GM18519 (cell line): Measurements from ENCODE around the gene ECEL1.
"Not testable (repeated sequence)": the region's sequence is repeated elsewhere in the genome, so short reads cannot be mapped to it uniquely, and the experiment has no call there.

ENCODE experiments used
- ATAC-seq: cut with Tn5 transposase; IDR thresholded peaks from one replicate; pipeline ENCODE4 v1.9.1; 2021; ENCODE audit warnings: mild to moderate bottlenecking, moderate library complexity; ENCODE audit not compliant: unreplicated experiment, low FRiP score

Gene ECEL1, protein sequence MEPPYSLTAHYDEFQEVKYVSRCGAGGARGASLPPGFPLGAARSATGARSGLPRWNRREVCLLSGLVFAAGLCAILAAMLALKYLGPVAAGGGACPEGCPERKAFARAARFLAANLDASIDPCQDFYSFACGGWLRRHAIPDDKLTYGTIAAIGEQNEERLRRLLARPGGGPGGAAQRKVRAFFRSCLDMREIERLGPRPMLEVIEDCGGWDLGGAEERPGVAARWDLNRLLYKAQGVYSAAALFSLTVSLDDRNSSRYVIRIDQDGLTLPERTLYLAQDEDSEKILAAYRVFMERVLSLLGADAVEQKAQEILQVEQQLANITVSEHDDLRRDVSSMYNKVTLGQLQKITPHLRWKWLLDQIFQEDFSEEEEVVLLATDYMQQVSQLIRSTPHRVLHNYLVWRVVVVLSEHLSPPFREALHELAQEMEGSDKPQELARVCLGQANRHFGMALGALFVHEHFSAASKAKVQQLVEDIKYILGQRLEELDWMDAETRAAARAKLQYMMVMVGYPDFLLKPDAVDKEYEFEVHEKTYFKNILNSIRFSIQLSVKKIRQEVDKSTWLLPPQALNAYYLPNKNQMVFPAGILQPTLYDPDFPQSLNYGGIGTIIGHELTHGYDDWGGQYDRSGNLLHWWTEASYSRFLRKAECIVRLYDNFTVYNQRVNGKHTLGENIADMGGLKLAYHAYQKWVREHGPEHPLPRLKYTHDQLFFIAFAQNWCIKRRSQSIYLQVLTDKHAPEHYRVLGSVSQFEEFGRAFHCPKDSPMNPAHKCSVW

DNA sequence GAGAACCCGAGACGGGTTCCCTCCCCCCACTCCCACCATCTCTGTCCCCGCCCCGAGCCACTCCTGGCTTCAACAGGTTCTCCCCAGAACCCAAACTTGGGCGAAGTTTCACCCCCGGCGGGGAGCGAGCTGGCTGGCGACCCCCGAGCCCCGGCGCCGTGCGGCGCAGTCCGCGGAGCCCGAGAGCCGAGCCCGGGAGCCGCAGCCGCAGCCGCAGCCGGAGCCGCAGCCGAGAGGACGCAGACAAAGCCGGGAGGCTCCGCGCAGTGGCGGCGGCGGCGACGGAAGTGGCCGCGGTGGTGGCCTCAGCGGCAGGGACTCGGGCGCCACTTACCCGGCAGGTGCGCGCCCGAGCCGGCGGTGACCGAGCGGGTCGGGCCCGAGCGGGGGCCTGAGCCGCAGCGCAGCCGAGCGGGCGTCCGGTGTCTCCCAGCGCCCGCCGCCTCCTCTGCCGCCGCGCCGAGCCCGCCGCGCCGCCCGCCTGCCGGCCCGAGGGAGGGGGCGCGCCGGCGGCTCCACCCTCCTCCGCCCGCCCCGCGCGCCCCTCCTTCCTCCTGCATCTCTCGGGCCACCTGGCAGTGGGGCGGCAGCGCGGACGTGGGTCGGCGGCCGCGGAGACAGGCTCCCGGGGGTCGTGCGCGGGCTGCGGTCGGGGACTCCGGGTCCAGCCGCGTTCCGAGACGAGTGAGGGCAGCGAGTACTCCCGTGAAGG is at the start of gene ECEL1:
ECEL1 (minus strand) TSS at position 450 of the 712 bp plus-strand sequence. CDS start 1,181 bp downstream, outside the sequence.
- ATAC-seq = no peak

DNA sequence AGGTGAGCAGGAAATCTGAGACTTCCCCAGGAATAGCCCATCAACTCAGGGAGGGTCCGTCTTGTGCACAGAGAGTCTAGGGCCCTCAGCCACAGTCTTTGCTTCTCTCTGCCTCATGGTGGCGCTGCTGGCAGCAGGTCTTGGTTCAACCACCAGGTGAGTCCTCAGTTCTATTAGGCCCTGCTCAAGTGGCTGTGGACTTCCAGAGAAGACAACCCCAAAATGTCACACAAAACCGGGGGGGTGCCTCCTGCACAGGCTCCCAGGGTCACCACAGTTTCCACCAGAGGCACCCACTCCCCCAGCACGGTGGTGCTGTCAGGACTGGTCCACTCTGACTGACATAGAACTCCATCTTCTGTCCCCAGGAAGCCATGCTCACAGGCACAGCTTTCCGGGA is 49.4 kb upstream of the ECEL1 start:
- no peak for ATAC-seq

DNA sequence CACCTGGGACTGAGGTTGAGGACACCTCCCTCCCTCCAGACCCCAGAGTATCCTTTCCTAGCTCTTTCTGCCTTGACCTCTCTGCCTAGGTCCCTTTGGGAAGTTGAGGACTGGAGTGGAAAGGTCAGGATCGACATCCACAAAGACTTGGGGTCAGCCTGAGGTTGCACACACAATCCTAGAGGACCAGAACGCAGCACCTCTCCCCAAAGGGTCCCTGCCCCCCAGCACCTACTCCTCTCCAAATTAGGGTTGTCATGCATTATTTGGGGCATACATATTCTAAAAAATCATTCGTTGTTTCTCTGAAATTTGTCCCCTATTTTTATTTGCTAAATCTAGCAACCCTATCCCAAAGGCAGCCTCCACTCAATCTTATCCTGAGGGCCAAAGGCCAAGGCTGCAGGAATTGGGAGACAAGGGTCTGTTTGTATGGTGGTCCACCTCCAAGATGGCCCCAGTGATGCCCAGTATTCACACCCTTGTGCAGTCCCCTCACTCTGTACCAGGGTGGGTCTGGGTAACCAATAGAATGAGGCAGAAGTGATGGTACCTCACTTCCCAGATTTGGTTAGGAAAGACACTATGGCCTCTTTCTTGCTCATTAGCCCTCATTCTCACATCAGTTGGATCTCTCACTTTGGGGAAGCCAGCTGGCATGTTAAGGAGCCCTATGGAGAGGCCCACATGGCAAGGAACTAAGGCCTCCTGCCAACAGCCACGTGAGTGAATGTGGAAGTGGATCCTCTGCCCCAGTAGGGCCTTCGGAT is 48.3 kb upstream of the ECEL1 start:
- no peak for ATAC-seq

DNA sequence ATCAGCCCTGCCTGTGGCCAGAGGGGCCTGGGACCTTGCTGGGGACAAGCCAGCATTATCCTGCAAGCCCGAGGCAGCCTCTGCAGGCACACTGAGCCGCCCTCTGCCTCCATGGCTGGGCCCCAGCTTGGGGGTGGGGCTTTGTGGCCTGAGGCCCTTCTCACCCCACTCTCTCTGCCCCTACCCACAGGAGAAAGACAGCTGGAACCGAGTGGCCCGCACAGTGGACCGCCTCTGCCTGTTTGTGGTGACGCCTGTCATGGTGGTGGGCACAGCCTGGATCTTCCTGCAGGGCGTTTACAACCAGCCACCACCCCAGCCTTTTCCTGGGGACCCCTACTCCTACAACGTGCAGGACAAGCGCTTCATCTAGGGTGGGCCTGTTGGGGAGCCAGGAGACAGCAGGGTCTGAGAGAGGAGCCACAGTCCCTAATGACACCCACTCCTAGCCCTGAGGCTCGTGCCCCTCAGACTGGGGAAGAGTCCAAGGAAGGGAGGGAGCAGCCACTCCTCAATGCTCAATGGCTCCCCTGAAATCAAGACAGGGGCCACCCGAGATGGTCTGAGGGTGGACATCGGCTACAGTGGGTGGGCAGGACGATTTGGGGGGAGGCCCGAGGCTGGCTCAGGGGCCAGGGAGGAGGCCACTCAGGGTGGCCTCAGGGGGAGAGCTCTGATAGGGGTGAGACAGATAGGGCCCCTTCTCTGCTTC is 47.5 kb upstream of the ECEL1 start:
- no peak for ATAC-seq

DNA sequence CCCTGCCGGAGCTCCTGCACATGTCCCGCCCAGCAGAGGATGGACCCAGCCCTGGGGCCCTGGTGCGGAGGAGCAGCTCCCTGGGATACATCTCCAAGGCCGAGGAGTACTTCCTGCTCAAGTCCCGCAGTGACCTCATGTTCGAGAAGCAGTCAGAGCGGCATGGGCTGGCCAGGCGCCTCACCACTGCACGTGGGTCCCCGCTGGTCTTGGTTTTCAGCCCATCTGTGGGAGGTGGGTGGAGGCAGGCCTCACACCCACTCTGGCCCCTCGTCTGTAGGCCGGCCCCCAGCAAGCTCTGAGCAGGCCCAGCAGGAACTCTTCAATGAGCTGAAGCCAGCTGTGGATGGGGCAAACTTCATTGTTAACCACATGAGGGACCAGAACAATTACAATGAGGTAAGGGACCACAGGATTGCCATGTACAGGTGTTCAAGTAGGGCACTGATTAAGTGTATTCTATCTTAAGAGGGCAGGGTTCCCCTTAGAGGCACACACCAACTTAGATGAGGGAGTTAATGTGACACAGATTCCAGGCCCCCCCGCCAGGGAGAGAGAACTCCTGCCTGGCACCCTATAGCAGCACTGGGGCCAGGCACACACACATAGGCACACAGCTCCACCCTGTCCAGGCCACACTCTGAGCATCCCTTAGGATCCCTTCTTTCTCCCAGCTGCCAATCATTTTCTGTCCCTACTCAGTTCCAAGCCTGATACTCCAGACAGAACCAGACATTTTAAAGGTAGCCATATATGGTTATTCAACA is 46.5 kb upstream of the ECEL1 start:
- ATAC-seq = no peak

DNA sequence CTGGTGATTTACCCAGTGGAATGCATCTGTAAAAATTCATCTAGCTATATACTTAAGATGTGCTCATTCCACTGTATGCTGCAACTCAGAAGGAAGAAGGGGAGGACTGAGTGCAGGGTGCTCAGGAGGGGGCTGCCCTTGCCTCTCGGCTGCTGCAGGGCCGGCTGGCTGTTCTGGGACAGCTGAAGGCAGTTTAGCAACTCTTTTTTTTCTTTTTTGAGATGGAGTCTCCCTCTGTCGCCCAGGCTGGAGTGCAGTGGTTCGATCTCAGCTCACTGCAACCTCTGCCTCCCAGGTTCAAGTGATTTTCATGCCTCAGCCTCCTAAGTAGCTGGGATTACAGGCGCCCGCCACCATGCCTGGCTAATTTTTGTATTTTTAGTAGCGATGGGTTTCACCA is 45.2 kb upstream of the ECEL1 start:
- ATAC-seq = not testable (repeated sequence)

DNA sequence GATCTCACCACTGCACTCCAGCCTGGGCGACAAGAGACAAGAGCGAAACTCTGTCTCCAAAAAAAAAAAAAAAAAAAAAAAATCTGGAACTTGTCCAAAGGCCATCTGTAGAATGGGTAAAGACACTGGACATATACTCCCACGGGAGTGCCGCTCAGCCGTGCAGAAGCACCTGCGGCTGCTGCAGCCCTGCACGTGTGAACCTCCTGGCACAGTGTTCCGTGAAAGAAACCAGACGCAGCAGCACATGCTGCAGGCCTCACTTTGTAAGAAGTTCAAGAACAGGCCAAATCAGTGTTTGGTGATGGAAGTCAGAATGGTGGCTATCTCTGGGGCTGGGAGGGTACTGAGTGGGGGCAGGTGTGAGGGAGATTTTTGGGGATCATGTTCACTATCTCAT is 44.8 kb upstream of the ECEL1 start:
- ATAC-seq = no peak

DNA sequence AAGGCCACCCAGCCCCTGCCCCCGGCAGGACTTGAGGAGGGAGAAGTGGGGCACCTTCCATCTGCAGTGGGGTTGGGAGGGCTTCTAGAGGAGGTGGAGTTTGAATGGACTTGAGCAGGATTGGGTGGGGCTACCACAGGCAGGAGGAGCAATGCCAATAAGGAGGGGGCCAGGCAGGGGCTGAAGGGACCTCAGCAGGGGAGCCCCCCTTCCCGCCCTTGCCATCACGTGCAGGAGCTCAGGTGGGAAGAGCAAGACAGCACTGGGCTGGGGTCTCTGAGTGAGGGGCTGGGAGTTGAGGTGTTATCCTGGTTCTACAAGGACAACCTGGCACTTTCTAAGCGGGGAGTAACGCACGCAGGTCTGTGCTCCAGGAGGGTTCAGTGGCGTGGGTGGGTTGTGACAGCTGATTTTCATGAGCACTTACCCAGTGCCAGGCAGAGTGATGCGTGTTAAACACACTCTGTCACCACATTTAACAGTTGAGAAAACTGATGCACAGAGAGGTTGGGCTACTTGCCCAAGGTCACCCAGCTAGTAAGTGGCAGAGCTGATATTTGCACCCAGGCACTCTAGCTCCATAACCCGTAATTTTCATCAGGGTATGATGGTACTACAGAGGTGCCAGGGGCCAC is 43.1 kb upstream of the ECEL1 start:
- no peak for ATAC-seq

DNA sequence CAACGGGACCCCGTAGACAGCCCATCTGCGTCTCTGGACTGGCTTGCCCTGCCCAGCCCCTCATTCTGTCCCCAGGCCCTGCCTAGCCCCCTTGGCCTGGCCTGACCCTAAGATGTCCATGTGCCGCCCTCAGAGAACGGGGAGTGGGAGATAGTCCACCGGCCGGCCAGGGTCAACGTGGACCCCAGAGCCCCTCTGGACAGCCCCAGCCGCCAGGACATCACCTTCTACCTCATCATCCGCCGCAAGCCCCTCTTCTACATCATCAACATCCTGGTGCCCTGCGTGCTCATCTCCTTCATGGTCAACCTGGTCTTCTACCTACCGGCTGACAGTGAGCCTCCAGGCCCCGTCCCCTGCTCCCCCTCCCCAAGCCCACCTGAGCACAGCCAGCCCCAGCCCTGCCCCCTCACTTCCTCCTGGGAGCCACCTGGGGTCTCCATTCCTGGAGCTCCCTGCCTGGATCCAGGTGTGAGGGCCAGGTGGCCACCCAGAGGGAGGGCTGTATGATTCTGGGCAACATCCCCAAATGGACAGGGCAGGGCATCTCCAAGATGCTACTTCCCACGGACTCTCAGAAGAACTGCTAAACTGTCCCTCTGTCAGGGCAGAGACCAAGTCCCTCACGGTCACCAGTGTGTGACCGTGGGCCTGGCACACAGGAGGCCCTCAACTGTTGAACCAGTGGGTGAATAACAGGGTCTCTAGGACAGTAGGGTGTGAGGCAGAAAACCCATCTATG is 42.3 kb upstream of the ECEL1 start:
- no peak for ATAC-seq

DNA sequence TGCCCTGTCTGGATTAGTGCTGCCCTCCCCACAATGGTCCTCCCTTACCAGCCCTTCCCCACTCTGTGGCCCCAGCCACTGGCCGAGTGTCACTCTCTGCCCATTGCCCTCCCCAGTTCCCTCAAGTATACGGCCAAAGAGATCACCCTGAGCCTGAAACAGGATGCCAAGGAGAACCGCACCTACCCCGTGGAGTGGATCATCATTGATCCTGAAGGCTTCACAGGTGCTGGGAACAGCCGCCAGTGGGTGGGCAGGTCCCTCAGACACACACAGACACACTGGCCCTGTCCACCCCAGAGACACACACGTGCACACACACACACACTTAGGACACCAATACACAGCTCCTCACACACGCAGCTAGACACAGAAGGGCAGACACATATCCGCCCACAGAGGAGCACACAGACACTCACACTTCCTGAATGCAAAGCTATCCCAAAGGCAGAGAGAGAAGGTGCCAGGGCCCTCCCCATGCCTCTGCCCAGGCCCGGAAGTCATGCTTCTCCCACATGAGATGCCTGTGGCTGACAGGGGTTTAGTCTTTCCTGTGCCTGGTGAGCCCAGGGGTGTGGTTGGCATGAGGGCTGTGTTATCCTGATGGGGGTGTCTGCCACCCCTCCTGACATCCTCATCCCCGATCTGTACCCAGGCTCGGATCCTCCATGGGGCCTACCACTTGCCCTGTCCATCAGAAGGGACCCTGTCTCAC is 41.3 kb upstream of the ECEL1 start:
- no peak for ATAC-seq

DNA sequence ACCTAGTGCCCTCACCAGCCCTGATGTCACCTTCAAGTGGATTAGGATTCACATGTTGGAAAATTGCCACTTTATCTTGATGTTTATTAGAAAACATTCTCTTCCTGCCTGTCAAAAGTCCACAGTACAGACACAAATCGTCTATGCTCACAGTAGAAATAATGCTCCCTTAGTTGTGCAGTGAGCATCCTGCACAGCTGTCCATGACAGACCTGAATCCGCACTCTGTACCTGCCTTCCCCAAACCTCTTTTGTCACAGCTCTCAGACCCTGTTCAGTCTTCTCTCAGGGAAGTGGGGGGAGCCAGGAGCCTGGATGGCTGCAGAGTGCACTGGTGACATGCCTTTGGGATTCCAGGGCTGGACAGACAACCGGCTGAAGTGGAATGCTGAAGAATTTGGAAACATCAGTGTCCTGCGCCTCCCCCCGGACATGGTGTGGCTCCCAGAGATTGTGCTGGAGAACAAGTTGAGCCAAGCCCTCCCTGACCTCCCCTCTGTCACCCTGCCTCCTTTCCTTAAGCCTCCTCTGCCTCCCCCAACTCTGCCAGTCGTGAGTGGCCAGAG is 40.4 kb upstream of the ECEL1 start:
- ATAC-seq = no peak

DNA sequence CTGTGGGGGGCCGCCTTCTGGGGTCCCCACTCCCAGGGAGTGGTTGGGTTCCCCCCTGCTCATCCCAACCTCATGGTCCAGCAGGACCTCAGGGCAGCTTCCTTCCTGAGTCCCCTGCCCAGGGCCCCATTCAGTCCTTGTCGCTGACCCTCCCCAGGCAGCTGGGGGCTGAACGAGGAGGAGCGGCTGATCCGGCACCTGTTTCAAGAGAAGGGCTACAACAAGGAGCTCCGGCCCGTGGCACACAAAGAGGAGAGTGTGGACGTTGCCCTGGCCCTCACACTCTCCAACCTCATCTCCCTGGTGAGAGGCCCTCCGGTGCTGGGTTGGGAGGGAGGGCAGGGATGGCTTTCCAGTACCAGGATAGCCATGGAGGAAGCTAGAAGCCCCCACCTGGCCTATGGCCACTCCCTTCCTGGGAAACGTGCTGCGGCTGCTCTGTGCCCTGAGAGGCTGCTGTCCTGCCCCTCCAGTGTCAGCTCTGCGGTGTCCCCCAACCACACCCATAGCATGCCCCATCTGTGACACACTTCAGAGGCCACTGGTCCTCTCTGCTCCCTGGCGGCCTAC is 38.8 kb upstream of the ECEL1 start:
- ATAC-seq = no peak

DNA sequence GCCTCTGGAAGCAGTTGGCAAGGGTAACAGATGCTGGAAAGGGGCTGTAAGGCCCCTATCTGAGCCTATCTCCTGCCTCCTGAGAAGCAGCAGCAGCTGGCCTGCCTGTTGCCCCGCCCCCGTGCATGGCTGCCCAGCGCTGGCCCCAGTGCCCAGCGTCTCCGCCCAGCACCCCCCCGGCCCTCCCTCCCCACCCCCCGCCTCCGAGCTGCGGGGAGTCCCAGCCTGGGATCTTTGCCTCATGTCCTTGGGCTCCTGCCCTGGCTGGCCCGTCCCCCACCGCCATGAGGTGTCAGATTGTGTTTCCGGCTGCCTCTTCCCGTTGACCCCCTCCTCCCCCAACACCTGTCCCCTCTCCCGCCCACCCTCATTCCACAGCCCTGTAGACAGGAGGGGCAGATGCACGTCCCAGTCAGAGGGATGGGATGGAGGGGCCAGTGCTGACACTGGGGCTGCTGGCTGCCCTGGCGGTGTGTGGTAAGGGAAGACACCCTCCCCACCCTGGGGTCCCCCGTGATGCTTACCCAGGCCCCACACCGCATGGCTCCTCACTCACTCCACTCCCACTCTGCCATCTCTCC is 38.2 kb upstream of the ECEL1 start, which contains the start of gene CHRND:
CHRND (plus strand) TSS at position 370 of the 581 bp plus-strand sequence; CDS start at position 426, 56 bp downstream.
- no peak for ATAC-seq

DNA sequence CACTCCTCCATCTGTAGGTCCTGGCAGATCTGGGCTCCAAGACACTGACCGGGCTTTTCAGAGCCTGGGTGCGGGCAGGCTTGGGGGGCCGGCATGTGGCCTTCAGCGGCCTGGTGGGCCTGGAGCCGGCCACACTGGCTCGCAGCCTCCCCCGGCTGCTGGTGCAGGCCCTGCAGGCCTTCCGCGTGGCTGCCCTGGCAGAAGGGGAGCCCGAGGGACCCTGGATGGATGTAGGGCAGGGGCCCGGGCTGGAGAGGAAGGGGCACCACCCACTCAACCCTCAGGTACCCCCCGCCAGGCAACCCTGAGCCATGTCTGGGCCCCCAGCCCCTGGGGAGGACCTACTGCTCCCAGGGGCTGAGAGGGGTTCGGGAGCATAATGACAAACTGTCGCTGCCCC is 37.6 kb upstream of the ECEL1 start:
- no peak for ATAC-seq

DNA sequence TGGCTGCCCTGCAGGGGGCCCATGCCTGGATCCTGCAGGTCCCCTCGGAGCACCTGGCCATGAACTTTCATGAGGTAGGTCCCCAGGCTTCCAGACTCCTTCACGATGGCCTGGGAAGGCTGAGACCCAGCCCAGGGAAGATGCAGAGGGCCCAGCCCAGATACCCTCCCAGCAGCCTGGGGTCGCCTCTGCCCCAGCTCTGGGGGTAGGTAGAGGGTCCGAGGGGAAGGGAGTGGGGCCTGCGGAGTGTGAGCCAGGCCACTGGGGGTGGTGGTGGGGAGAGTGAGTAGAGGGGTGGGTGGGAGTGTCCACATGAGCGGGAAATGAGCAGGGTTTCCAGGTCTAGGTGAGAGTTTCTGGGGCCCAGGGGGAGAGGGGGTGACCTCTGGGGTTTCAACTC is 37.1 kb upstream of the ECEL1 start:
- ATAC-seq = no peak
